WTC11 (cell line): ENCODE data around the gene GNG13. TPM values are rescaled to one million over a fixed set of nuclear protein-coding genes. Genes with fewer than 3 reads are reported as not detected.
"Not testable (repeated sequence)": the region's sequence is repeated elsewhere in the genome, so short reads cannot be mapped to it uniquely, and the experiment has no call there.

Source experiments
- ATAC-seq: fragments of 200-7000 bp; cut with Tn5 transposase; 2 replicates; pipeline ENCODE4 v1.10.0; 2021; ENCODE audit warnings: mild to moderate bottlenecking, moderate library complexity
- CTCF ChIA-PET: fragments of 300-600 bp; sonication (Branson Sonifier 250); formaldehyde crosslinking; loops from one replicate; lab custom pipeline; 2021; ENCODE audit warnings: antibody characterized with exemption; lab: Charles Lee
- POLR2A ChIA-PET: fragments of 350-600 bp; sonication (Branson Sonifier 250); formaldehyde crosslinking; loops from one replicate; lab custom pipeline; 2021; ENCODE audit warnings: antibody characterized with exemption; lab: Charles Lee
- DNase-seq: peaks from one replicate; pipeline ENCODE4 v3.0.0; 2021; ENCODE audit warnings: low spot score
- H3K27ac Mint-ChIP-seq: 2 replicates; pipeline ENCODE4 v1.8.0; 2021; ENCODE audit warnings: mixed read lengths
- H3K27me3 Mint-ChIP-seq: 2 replicates; pipeline ENCODE4 v1.8.0; 2021; ENCODE audit warnings: low read depth, mild to moderate bottlenecking, moderate library complexity, mixed read lengths
- H3K36me3 Mint-ChIP-seq: 2 replicates; pipeline ENCODE4 v1.8.0; 2021; ENCODE audit warnings: mixed read lengths
- H3K4me1 Mint-ChIP-seq: 2 replicates; pipeline ENCODE4 v1.8.0; 2022; ENCODE audit warnings: mixed read lengths
- H3K4me3 Mint-ChIP-seq: 2 replicates; pipeline ENCODE4 v1.8.0; 2021; ENCODE audit warnings: mild to moderate bottlenecking, moderate library complexity, mixed read lengths
- H3K9me3 Mint-ChIP-seq: 2 replicates; pipeline ENCODE4 v1.8.0; 2021; ENCODE audit warnings: mixed read lengths
- ATF1 ChIP-seq: sonication (generic); formaldehyde crosslinking; IDR thresholded peaks from 2 replicates; pipeline ENCODE4 v1.8.1; 2023; ENCODE audit warnings: mild to moderate bottlenecking, moderate library complexity, missing genetic modification reagents
- ESRRA ChIP-seq: sonication (generic); formaldehyde crosslinking; IDR thresholded peaks from 2 replicates; pipeline ENCODE4 v1.8.1; 2022; ENCODE audit warnings: mild to moderate bottlenecking, missing genetic modification reagents, borderline replicate concordance
- IRF2 ChIP-seq: sonication (generic); formaldehyde crosslinking; IDR thresholded peaks from 2 replicates; pipeline ENCODE4 v1.8.0; 2022; ENCODE audit warnings: low read depth, missing genetic modification reagents, borderline replicate concordance
- JUN ChIP-seq: sonication (generic); formaldehyde crosslinking; IDR thresholded peaks from 2 replicates; pipeline ENCODE4 v1.8.0; 2023; ENCODE audit warnings: mild to moderate bottlenecking, missing genetic modification reagents
- MXD4 ChIP-seq: fragments of 250-450 bp; sonication (Bioruptor Pico); IDR thresholded peaks from 2 replicates; pipeline ENCODE4 v1.8.0; 2021; ENCODE audit warnings: mild to moderate bottlenecking, moderate library complexity, borderline replicate concordance
- ZNF317 ChIP-seq: sonication (generic); formaldehyde crosslinking; IDR thresholded peaks from 2 replicates; pipeline ENCODE4 v1.8.1; 2023; ENCODE audit warnings: low read depth, mild to moderate bottlenecking, moderate library complexity, missing genetic modification reagents, borderline replicate concordance
- total RNA-seq: library from RNA; stranded (reverse); gene quantifications from 3 replicates; pipeline ENCODE4 v1.2.3, GENCODE V29; 2021
- TF ChIP-seq, protein P1 (sequence below): sonication (generic); formaldehyde crosslinking; IDR thresholded peaks from 2 replicates; pipeline ENCODE4 v1.8.1; 2023; ENCODE audit warnings: mild to moderate bottlenecking, missing genetic modification reagents
- TF ChIP-seq, protein P2 (sequence below): sonication (generic); formaldehyde crosslinking; IDR thresholded peaks from 2 replicates; pipeline ENCODE4 v1.8.0; 2023; ENCODE audit warnings: missing genetic modification reagents, mild to moderate bottlenecking, borderline replicate concordance
- TF ChIP-seq, protein P3 (sequence below): sonication (generic); formaldehyde crosslinking; IDR thresholded peaks from 2 replicates; pipeline ENCODE4 v1.8.0; 2023; ENCODE audit warnings: missing genetic modification reagents
- TF ChIP-seq, protein P4 (sequence below): sonication (generic); formaldehyde crosslinking; IDR thresholded peaks from 2 replicates; pipeline ENCODE4 v1.8.0; 2022; ENCODE audit warnings: mild to moderate bottlenecking, missing genetic modification reagents
- TF ChIP-seq, protein P5 (sequence below): fragments of 250-450 bp; sonication (Bioruptor Pico); IDR thresholded peaks from 2 replicates; pipeline ENCODE4 v1.9.0; 2021; ENCODE audit warnings: mild to moderate bottlenecking

GNG13 gene
- total RNA-seq, 1 experiment from 2014 or later: not detected

DNA sequence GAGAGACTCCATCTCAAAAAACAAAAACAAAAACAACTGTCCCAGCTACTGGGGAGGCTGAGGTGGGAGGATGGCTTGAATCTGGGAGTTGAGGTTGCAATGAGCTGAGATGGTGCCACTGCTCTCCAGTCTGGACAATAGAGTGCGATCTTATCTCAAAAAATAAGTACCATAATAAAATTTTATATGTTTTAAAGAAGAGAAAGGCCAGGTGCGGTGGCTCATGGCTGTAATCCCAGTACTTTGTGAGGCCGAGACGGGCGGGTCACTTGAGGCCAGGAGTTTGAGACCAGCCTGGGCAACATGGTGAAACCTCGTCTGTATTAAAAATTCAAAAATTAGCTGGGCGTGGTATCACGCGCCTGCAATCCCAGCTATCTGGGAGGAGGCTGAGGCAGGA lies 23.7 kb downstream of the GNG13 start (continued):
- TF ChIP-seq, protein P1, sequence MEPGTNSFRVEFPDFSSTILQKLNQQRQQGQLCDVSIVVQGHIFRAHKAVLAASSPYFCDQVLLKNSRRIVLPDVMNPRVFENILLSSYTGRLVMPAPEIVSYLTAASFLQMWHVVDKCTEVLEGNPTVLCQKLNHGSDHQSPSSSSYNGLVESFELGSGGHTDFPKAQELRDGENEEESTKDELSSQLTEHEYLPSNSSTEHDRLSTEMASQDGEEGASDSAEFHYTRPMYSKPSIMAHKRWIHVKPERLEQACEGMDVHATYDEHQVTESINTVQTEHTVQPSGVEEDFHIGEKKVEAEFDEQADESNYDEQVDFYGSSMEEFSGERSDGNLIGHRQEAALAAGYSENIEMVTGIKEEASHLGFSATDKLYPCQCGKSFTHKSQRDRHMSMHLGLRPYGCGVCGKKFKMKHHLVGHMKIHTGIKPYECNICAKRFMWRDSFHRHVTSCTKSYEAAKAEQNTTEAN: no peak
- TF ChIP-seq, protein P2, sequence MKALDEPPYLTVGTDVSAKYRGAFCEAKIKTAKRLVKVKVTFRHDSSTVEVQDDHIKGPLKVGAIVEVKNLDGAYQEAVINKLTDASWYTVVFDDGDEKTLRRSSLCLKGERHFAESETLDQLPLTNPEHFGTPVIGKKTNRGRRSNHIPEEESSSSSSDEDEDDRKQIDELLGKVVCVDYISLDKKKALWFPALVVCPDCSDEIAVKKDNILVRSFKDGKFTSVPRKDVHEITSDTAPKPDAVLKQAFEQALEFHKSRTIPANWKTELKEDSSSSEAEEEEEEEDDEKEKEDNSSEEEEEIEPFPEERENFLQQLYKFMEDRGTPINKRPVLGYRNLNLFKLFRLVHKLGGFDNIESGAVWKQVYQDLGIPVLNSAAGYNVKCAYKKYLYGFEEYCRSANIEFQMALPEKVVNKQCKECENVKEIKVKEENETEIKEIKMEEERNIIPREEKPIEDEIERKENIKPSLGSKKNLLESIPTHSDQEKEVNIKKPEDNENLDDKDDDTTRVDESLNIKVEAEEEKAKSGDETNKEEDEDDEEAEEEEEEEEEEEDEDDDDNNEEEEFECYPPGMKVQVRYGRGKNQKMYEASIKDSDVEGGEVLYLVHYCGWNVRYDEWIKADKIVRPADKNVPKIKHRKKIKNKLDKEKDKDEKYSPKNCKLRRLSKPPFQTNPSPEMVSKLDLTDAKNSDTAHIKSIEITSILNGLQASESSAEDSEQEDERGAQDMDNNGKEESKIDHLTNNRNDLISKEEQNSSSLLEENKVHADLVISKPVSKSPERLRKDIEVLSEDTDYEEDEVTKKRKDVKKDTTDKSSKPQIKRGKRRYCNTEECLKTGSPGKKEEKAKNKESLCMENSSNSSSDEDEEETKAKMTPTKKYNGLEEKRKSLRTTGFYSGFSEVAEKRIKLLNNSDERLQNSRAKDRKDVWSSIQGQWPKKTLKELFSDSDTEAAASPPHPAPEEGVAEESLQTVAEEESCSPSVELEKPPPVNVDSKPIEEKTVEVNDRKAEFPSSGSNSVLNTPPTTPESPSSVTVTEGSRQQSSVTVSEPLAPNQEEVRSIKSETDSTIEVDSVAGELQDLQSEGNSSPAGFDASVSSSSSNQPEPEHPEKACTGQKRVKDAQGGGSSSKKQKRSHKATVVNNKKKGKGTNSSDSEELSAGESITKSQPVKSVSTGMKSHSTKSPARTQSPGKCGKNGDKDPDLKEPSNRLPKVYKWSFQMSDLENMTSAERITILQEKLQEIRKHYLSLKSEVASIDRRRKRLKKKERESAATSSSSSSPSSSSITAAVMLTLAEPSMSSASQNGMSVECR (CRISPR knock-in tag): no peak
- TF ChIP-seq, protein P3, sequence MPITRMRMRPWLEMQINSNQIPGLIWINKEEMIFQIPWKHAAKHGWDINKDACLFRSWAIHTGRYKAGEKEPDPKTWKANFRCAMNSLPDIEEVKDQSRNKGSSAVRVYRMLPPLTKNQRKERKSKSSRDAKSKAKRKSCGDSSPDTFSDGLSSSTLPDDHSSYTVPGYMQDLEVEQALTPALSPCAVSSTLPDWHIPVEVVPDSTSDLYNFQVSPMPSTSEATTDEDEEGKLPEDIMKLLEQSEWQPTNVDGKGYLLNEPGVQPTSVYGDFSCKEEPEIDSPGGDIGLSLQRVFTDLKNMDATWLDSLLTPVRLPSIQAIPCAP (CRISPR knock-in tag): no peak
- no peak for TF ChIP-seq ESRRA
- TF ChIP-seq, protein P4, sequence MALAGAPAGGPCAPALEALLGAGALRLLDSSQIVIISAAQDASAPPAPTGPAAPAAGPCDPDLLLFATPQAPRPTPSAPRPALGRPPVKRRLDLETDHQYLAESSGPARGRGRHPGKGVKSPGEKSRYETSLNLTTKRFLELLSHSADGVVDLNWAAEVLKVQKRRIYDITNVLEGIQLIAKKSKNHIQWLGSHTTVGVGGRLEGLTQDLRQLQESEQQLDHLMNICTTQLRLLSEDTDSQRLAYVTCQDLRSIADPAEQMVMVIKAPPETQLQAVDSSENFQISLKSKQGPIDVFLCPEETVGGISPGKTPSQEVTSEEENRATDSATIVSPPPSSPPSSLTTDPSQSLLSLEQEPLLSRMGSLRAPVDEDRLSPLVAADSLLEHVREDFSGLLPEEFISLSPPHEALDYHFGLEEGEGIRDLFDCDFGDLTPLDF (CRISPR knock-in tag): no peak

DNA sequence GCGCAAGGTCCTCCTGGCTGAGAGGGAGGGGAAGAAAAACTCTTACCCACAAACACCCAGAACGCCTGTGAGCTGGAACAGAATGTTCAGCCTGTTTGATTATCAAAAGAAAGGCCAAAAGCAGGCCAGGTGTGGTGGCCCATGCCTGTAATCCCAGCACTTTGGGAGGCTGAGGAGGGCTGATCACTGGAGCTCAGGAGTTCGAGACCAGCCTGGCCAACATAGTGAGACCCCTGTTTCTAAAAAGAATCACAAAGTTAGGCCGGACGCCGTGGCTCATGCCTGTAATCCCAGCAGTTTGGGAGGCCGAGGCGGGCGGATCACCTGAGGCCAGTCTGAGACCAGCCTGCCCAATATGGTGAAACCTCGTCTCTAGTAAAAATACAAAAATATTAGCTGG lies 24.2 kb downstream of the GNG13 start:
- H3K27ac Mint-ChIP-seq, POLR2A ChIA-PET, H3K36me3 Mint-ChIP-seq, H3K27me3 Mint-ChIP-seq, DNase-seq, H3K4me3 Mint-ChIP-seq, H3K4me1 Mint-ChIP-seq, H3K9me3 Mint-ChIP-seq, ATAC-seq: not testable (repeated sequence)
- CTCF ChIA-PET: interaction anchor here (0.9 to 2.2 kb wide), 3 partner anchors 9 to 35 kb away, joined by 3 to 5 read pairs (median 4); partner anchors contain the start of gene CIAO3

DNA sequence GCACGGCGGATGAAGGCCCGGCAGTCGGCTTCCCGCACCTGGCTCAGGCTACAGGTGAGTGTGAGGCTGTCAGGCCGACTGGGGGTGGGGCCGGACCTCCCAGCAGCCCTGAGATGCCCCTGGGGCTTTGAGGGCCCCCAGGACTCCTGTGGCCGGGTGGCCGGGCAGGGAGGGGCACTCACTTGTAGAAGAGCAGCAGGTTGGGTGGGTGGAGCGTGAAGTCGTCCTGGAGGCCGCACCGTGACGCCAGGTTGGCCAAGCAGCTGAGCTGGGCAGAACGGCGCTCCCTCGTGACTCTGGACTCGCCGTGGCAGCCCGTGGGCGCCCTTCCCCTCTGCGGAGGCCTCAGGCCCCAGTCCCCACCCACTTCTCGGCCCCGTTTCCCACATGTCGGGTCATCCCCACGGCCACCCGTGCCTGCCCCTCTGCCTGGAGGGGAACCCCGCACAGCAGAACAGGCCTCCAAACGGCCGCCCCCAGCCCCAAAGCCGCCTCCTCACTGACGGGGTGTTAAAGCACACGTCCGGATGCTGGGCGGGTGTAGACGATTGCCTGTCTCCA lies 25.2 kb downstream of the GNG13 start:
- Mint-ChIP-seq H3K9me3 (no peaks in the 10 kb centered on the region), H3K4me1 (no peaks in the 10 kb centered on the region), H3K36me3 (no peaks in the 10 kb centered on the region), H3K27me3 (no peaks in the 10 kb centered on the region), H3K27ac (no peak overlapping the region)
- ATAC-seq: 0 out of 2 replicates have a peak, but pooled peaks have one; percentile 20
- CTCF ChIA-PET: interaction anchor here (2.2 kb wide), 1 partner anchor 10 kb away, joined by 5 read pairs; no protein-coding TSS in a partner anchor
- no peak for DNase-seq
- TF ChIP-seq, protein P5, sequence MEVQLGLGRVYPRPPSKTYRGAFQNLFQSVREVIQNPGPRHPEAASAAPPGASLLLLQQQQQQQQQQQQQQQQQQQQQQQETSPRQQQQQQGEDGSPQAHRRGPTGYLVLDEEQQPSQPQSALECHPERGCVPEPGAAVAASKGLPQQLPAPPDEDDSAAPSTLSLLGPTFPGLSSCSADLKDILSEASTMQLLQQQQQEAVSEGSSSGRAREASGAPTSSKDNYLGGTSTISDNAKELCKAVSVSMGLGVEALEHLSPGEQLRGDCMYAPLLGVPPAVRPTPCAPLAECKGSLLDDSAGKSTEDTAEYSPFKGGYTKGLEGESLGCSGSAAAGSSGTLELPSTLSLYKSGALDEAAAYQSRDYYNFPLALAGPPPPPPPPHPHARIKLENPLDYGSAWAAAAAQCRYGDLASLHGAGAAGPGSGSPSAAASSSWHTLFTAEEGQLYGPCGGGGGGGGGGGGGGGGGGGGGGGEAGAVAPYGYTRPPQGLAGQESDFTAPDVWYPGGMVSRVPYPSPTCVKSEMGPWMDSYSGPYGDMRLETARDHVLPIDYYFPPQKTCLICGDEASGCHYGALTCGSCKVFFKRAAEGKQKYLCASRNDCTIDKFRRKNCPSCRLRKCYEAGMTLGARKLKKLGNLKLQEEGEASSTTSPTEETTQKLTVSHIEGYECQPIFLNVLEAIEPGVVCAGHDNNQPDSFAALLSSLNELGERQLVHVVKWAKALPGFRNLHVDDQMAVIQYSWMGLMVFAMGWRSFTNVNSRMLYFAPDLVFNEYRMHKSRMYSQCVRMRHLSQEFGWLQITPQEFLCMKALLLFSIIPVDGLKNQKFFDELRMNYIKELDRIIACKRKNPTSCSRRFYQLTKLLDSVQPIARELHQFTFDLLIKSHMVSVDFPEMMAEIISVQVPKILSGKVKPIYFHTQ: no peak
- TF ChIP-seq ZNF317 (no peak), IRF2 (CRISPR knock-in tag) (no peak), JUN (CRISPR knock-in tag) (no peak), MXD4 (CRISPR knock-in tag) (no peak), ATF1 (CRISPR knock-in tag) (no peak)
- TF ChIP-seq, protein P3 (CRISPR knock-in tag): no peak
- TF ChIP-seq, all 79 proteins: peak for 0
- no peak overlapping the region for H3K4me3 Mint-ChIP-seq
- POLR2A ChIA-PET: no interaction called here
